Activated naive CD8-positive, alpha-beta T cell treated with anti-CD3 and anti-CD28 coated beads, Interleukin-2, amount 50 U/mL, for 16 hours (primary cell): Measurements from ENCODE around the gene TRMU.

ENCODE experiments used
- DNase-seq: peaks from one replicate; pipeline ENCODE4 v3.0.0-alpha.2; 2020; ENCODE audit warnings: low read depth, low spot score

Gene TRMU

GRCh38 chr22:46369716-46370583, 34.4 kb downstream of the TRMU start:
- no peak for DNase-seq

GRCh38 chr22:46370584-46371291, 35.2 kb downstream of the TRMU start:
- no peak for DNase-seq

GRCh38 chr22:46371623-46372226, 36.2 kb downstream of the TRMU start:
- no peak for DNase-seq

GRCh38 chr22:46372686-46373085, 37.2 kb downstream of the TRMU start:
- DNase-seq = no peak

- no peak for DNase-seq
Observed at GRCh38 chr22:46373159-46373558, 37.6 kb downstream of the TRMU start.

GRCh38 chr22:46373921-46374662, 38.6 kb downstream of the TRMU start:
- no peak for DNase-seq

- no peak for DNase-seq
Observed at GRCh38 chr22:46374663-46375474, 39.4 kb downstream of the TRMU start.

GRCh38 chr22:46376111-46376510, 40.6 kb downstream of the TRMU start:
- DNase-seq = no peak

- no peak for DNase-seq
Observed at GRCh38 chr22:46376908-46377524, 41.5 kb downstream of the TRMU start.

GRCh38 chr22:46377525-46378425, 42.3 kb downstream of the TRMU start:
- DNase-seq = no peak

GRCh38 chr22:46378426-46379065, 43.0 kb downstream of the TRMU start:
- no peak for DNase-seq

- no peak for DNase-seq
Observed at GRCh38 chr22:46379066-46379930, 43.8 kb downstream of the TRMU start.

GRCh38 chr22:46380069-46380468, 44.6 kb downstream of the TRMU start:
- no peak for DNase-seq

- DNase-seq = no peak
Observed at GRCh38 chr22:46380581-46380980, 45.1 kb downstream of the TRMU start.

- no peak for DNase-seq
Observed at GRCh38 chr22:46381142-46381541, 45.6 kb downstream of the TRMU start.

- no peak for DNase-seq
Observed at GRCh38 chr22:46381731-46382130, 46.2 kb downstream of the TRMU start.

GRCh38 chr22:46382524-46382923, 47.0 kb downstream of the TRMU start:
- DNase-seq = no peak

- no peak for DNase-seq
Observed at GRCh38 chr22:46386312-46386711, 50.8 kb downstream of the TRMU start.
